Measurements from ENCODE around the gene PRICKLE4.

PRICKLE4 gene

DNA sequence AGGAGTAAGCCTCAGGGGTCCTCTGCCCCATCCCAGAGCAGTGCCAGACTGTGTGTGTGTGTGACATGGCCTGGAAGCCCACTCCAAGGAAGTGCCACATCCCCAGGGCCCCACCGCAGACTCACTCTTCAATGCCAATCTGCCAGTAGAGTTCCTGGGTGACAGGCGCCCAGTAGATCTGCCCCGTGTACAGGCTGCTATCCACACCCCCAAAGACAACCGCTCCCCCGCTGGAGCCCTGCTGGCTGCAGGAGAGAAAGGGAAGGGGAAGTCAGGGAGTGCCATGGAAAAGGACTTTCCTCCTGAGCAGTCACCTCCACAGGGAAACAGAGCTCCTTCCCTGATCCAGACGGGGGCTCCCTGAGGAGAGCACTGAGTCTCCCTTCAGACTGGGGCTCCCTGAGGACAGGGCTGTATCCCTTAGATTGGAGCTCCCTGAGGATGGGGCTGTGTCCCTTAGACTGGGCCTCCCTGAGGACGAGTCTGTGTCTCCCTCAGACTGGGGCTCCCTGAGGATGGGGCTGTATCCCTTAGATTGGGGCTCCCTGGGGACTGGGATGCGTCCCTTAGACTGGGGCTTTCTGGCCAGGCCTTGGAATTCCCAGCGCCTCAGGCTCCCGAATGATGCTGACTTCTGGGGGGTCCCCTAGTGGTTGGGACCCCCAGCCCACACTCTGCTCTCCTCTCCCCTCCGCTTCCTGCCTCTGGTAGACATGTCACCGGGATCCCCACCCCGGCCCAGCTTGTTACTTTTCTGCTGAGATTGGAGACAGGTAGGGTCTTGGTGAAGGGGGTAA, 40.0 kb upstream of the PRICKLE4 start:
- ChIA-PET CTCF (interaction anchor here (0.6 to 0.8 kb wide), 3 partner anchors 35 to 437 kb away, joined by 3 read pairs; no protein-coding TSS in a partner anchor), POLR2A (interaction anchor here (0.6 kb wide), 1 partner anchor 12 kb away, joined by 6 read pairs; no protein-coding TSS in a partner anchor)
- H3K27ac ChIP-seq (ENCODE audit: extremely low read depth, low read depth, low read length): no peak overlapping the region
- no peaks in the 10 kb centered on the region for H3K9me3 ChIP-seq (ENCODE audit: control insufficient read depth, insufficient read depth, low read depth, low read length)
- no peaks in the 10 kb centered on the region for H3K36me3 ChIP-seq (ENCODE audit: control insufficient read depth in 2 of 2, insufficient read depth in 1 of 2, low read length in 2 of 2)
- TF ChIP-seq TCF7L2 (IDR thresholded peaks at IDR 0.05; ENCODE audit: borderline replicate concordance, low read depth, low read length) (no peak), ZBTB7A (tag by site-specific recombination; IDR thresholded peaks at IDR 0.05; ENCODE audit: low read depth) (no peak), KLF7 (tag by site-specific recombination; IDR thresholded peaks at IDR 0.05; ENCODE audit: borderline replicate concordance) (no peak), YY2 (tag by site-specific recombination; IDR thresholded peaks at IDR 0.05) (no peak), HOXD13 (CRISPR knock-in tag; IDR thresholded peaks at IDR 0.05; ENCODE audit: borderline replicate concordance) (no peak), ZNF174 (tag by site-specific recombination; IDR thresholded peaks at IDR 0.05) (no peak), ZBTB20 (tag by site-specific recombination; IDR thresholded peaks at IDR 0.05) (no peak), ZNF366 (tag by site-specific recombination; conservative IDR thresholded peaks at IDR 0.05) (no peak), ZNF140 (tag by site-specific recombination; IDR thresholded peaks at IDR 0.05) (no peak), ZNF561 (tag by site-specific recombination; IDR thresholded peaks at IDR 0.05; ENCODE audit: borderline replicate concordance) (no peak), ZFP69B (tag by site-specific recombination; IDR thresholded peaks at IDR 0.05) (no peak), ZNF664 (tag by site-specific recombination; IDR thresholded peaks at IDR 0.05) (no peak)
- TF ChIP-seq, protein P1, sequence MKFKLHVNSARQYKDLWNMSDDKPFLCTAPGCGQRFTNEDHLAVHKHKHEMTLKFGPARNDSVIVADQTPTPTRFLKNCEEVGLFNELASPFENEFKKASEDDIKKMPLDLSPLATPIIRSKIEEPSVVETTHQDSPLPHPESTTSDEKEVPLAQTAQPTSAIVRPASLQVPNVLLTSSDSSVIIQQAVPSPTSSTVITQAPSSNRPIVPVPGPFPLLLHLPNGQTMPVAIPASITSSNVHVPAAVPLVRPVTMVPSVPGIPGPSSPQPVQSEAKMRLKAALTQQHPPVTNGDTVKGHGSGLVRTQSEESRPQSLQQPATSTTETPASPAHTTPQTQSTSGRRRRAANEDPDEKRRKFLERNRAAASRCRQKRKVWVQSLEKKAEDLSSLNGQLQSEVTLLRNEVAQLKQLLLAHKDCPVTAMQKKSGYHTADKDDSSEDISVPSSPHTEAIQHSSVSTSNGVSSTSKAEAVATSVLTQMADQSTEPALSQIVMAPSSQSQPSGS (tag by site-specific recombination; IDR thresholded peaks at IDR 0.05; ENCODE audit: low read depth): no peak
- no peaks in the 10 kb centered on the region for H3K4me1 ChIP-seq (ENCODE audit: control insufficient read depth, insufficient read depth, low read length)
- no peak overlapping the region for H3K4me3 ChIP-seq (ENCODE audit: low read depth, low read length)

DNA sequence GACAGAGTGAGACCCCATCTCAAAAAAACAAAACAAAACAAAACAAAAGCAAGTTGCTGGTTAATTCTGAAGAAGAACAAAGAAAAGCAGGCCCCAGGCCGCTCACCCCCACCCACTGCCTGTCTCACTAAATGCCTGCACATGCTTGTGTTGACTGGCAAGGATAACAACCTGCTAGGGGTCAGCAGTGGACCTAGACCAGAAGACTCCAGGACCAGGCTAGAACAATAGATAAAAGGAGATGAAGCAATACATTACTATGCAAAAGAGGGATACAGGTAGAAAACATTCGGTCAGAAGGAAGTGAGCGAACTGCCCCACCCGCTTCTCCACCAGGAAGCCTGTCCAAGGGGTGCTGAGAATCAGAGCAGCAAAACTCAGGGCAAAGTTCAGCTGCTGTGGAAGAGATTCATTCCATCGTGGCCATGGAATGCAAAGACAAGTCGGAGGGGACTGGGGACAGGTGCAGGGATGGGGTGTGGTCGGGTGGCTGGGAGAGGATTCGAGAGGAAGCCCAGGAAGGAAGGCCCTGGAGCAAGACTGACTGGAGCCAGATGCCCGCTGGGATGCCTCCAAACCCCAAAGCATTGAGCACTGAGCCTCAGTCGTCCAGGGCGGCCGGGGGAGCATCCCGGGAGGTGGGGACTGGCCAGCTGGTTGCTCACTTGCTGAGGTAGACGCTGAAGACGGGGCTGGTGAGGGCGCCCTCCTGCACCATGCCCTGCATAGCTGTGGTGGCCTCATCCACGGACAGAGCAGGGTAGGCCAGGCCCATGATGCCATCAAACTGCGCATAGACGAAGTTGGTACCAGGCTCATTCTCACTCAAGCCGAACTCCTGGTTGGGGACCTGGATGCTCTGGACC, 38.7 kb upstream of the PRICKLE4 start:
- H3K9me3 ChIP-seq (ENCODE audit: control insufficient read depth, insufficient read depth, low read depth, low read length): no peaks in the 10 kb centered on the region
- no peak overlapping the region for H3K4me3 ChIP-seq (ENCODE audit: low read depth, low read length)
- ChIA-PET POLR2A (no interaction called here), CTCF (no interaction called here)
- H3K36me3 ChIP-seq (ENCODE audit: control insufficient read depth in 2 of 2, insufficient read depth in 1 of 2, low read length in 2 of 2): no peaks in the 10 kb centered on the region
- no peak overlapping the region for H3K27ac ChIP-seq (ENCODE audit: extremely low read depth, low read depth, low read length)
- TF ChIP-seq ZNF621 (tag by site-specific recombination; IDR thresholded peaks at IDR 0.05): no peak
- TF ChIP-seq, protein P2, sequence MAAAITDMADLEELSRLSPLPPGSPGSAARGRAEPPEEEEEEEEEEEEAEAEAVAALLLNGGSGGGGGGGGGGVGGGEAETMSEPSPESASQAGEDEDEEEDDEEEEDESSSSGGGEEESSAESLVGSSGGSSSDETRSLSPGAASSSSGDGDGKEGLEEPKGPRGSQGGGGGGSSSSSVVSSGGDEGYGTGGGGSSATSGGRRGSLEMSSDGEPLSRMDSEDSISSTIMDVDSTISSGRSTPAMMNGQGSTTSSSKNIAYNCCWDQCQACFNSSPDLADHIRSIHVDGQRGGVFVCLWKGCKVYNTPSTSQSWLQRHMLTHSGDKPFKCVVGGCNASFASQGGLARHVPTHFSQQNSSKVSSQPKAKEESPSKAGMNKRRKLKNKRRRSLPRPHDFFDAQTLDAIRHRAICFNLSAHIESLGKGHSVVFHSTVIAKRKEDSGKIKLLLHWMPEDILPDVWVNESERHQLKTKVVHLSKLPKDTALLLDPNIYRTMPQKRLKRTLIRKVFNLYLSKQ (tag by site-specific recombination; IDR thresholded peaks at IDR 0.05; ENCODE audit: borderline replicate concordance): no peak
- no peak for TF ChIP-seq ZNF354C (tag by site-specific recombination; IDR thresholded peaks at IDR 0.05; ENCODE audit: borderline replicate concordance, low read depth)
- no peak for TF ChIP-seq ZNF660 (tag by site-specific recombination; IDR thresholded peaks at IDR 0.05)
- no peak for TF ChIP-seq GFI1B (tag by site-specific recombination; IDR thresholded peaks at IDR 0.05)
- TF ChIP-seq, protein P3, sequence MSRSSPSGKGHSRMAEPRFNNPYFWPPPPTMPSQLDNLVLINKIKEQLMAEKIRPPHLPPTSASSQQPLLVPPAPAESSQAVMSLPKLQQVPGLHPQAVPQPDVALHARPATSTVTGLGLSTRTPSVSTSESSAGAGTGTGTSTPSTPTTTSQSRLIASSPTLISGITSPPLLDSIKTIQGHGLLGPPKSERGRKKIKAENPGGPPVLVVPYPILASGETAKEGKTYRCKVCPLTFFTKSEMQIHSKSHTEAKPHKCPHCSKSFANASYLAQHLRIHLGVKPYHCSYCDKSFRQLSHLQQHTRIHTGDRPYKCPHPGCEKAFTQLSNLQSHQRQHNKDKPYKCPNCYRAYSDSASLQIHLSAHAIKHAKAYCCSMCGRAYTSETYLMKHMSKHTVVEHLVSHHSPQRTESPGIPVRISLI (tag by site-specific recombination; IDR thresholded peaks at IDR 0.05): no peak
- TF ChIP-seq BCL11B (tag by site-specific recombination; IDR thresholded peaks at IDR 0.05; ENCODE audit: low read depth): no peak
- H3K4me1 ChIP-seq (ENCODE audit: control insufficient read depth, insufficient read depth, low read length): no peaks in the 10 kb centered on the region
